ENCODE measurements around the gene LRRC25. TPM values are rescaled to one million over a fixed set of nuclear protein-coding genes. Genes with fewer than 3 reads are reported as not detected.
"Not testable (repeated sequence)": the region's sequence is repeated elsewhere in the genome, so short reads cannot be mapped to it uniquely, and the experiment has no call there.

Gene LRRC25
- total RNA-seq, 1 donor from 2014 or later = not detected

DNA sequence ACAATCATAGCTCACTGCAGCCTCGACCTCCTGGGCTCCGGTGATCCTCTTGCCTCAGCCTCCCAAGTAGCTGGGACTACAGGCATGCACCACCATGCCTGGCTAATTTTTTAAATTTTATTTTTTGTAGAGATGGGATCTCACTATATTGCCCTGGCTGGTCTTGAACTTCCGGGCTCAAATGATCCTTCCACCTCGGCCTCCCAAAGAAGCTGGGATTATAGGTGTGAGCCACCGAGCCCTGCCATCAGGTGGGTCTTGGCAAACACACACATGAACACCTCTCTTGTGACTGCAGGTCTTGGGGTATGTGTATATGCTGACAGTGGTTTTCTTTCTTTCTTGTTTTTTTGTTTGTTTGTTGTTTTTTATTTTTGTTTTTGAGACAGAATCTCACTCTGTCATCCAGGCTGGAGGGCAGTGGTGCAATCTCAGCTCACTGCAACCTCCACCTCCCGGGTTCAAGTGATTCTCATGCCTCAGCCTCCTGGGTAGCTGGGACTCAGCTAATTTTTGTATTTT, 48.5 kb downstream of the LRRC25 start:
- intact Hi-C loops (cut with micrococcal nuclease) = not testable (repeated sequence)

DNA sequence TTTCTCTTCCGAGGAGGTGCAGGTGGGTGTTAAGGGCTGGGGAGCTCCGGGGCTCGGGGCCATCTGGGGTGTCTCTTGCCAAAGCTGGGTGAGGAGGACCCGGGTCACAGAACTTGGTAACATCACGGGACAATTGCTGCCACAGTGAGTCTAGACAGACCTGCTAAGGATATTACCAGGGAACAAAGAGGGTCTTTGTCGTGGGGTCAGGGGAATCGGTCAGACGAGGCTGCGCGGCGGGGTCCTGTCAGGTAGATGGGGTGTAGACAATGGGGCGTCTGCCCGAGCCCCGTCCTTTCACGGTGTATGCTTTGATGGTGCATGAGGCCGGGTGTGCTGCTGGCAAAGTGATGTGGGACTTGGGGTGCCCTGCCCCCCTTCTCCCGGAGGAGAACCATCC, 49.3 kb downstream of the LRRC25 start:
- intact Hi-C loops (cut with micrococcal nuclease) = no loop called here

DNA sequence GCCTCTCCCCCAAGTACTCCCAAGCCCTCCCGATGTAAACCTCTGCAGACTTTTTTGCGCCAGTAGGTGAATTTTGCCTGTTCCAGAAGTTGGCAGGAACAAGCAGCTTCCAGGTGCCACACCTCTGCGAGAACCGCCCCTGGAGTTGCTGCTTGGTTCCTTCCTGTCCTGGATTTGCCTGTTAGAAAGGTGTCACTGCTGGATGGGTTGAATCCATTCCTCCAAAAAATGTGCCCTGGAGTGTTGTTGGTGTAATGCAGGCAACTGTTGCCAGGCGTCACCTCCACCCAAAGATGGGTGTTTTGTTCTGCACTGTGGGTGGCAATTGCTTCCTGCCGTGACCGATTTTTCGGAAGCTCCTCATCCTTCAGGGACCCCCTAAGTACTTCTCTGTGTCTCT, 51.3 kb downstream of the LRRC25 start:
- intact Hi-C loops (cut with micrococcal nuclease) = no loop called here

DNA sequence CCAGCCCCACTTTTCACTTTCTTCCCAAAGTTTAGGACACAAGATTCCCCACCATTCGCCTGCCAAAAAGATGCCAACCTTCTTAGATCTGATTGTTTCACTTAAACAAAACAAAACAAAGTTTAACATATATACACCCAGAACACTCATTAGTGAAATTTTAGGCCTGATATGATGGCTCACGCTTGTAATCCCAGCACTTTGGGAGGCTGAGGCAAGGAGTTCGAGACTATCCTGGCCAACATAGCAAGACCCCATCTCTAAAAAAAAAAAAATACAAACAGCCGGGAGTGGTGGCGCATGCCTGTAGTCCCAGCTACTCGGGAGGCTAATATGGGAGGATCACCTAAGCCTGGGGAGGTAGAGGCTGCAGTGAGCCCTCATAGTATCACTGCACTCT, 52.1 kb downstream of the LRRC25 start:
- intact Hi-C loops (cut with micrococcal nuclease) = no loop called here

DNA sequence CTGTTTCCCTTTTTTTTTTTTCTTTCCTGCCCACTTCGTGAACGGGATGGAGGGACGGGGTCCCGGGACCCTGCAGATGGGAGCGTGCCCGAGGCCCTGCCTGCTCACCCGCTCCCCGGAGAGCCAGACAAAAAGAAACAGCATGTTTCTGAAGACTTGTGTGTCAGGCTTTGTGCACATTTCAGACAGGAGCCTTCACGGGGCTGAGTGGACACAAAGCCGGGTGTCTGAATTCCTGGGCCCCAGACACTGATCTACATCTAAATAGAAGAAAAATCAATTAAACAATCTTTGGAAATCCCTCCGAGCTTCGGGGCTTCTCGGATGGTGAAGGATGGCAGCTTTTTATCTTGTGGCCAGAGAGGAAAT, 52.9 kb downstream of the LRRC25 start:
- intact Hi-C loops (cut with micrococcal nuclease) = loop anchor here (5.0 kb wide), 1 partner anchor 68 kb away; no protein-coding TSS in a partner anchor

DNA sequence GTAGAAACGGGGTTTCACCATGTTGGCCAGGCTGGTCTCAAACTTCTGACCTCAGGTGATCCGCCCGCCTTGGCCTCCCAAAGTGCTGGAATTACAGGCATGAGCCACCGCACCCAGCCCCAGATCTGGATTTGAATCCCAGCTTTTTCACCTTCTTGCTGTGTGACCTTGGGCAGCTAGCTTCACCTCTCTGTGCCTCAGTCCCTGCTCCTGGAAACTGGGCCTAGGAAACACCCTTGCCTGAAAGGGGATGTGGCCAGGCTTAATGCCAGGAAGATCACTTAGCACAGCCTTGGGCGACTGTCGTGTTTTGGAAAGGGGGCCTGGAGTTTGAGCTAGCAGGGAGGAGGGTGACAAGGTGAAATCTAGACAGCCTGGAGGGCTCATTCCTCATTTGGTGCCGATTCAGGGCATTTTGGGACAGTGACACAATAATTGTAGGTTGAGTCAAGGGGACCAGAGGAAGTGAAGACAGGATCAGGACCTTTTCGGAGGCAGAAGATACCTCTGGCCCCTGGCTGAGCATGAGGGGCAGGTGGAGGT, 55.3 kb downstream of the LRRC25 start:
- intact Hi-C loops (cut with micrococcal nuclease) = loop anchor here (5.0 kb wide), 1 partner anchor 70 kb away; no protein-coding TSS in a partner anchor

Other genes with a start within 250 kb of the LRRC25 start
- gene PIK3R2, start 244.5 kb downstream of the LRRC25 start, total RNA-seq = 13.9 and 16.6 TPM in 2 replicates
- gene IFI30, start 223.8 kb downstream of the LRRC25 start, total RNA-seq = 60.7 and 61.5 TPM in 2 replicates
- gene MPV17L2, start 204.4 kb downstream of the LRRC25 start, total RNA-seq = 7.4 and 9.6 TPM in 2 replicates
- 3.5 and 4.7 TPM in 2 replicates for gene RAB3A, start 193.6 kb downstream of the LRRC25 start, total RNA-seq
- not detected in 2 replicates for gene PDE4C, start 171.2 kb downstream of the LRRC25 start, total RNA-seq
- gene IQCN, start 123.2 kb downstream of the LRRC25 start, total RNA-seq = 4.9 and 5.4 TPM in 2 replicates
- 292 and 308 TPM in 2 replicates for gene JUND, start 116.0 kb downstream of the LRRC25 start, total RNA-seq
- gene LSM4, start 74.5 kb downstream of the LRRC25 start, total RNA-seq = 170 and 178 TPM in 2 replicates
- gene PGPEP1, start 57.0 kb downstream of the LRRC25 start, total RNA-seq = 26.4 and 30.2 TPM in 2 replicates
- 0.32 TPM in 1 of 2 replicates, not detected in the other for gene GDF15, start 11.5 kb downstream of the LRRC25 start, total RNA-seq
- 178 and 195 TPM in 2 replicates for gene SSBP4, start 21.8 kb upstream of the LRRC25 start, total RNA-seq
- 22.6 and 26.0 TPM in 2 replicates for gene ISYNA1, start 40.5 kb upstream of the LRRC25 start, total RNA-seq
- gene ELL, start 124.4 kb upstream of the LRRC25 start, total RNA-seq = 23.3 and 23.4 TPM in 2 replicates
- 191 and 201 TPM in 2 replicates for gene FKBP8, start 146.0 kb upstream of the LRRC25 start, total RNA-seq
- gene KXD1, start 160.2 kb upstream of the LRRC25 start, total RNA-seq = 102 and 103 TPM in 2 replicates
- 1,575 and 1,597 TPM in 2 replicates for gene UBA52, start 174.2 kb upstream of the LRRC25 start, total RNA-seq
- gene REX1BD, start 191.2 kb upstream of the LRRC25 start, total RNA-seq = 93.8 and 96.1 TPM in 2 replicates
- not detected in 2 replicates for gene CRLF1, start 209.2 kb upstream of the LRRC25 start, total RNA-seq
- gene TMEM59L, start 215.2 kb upstream of the LRRC25 start, total RNA-seq = not detected in 2 replicates
- gene KLHL26, start 239.4 kb upstream of the LRRC25 start, total RNA-seq = 10.5 and 11.7 TPM in 2 replicates

Data from T-helper 2 cell treated with Interferon-gamma antibody and Interleukin-4, amounts not matched to agents 100 ng/mL and 5 ng/mL, for 36 hours (primary cell).